ENCODE results near the gene FXR1.
"Not testable (repeated sequence)": the region's sequence is repeated elsewhere in the genome, so short reads cannot be mapped to it uniquely, and the experiment has no call there.

GRCh38 chr3:180872430-180872829 is 40.0 kb upstream of the FXR1 start:
- not testable (repeated sequence) for TF ChIP-seq CTCF, POLR2A, EP300 (IDR thresholded peaks at IDR 0.05)
